ENCODE measurements around the gene DHRS2. TPM values are rescaled to one million over a fixed set of nuclear protein-coding genes. Genes with fewer than 3 reads are reported as not detected.

DHRS2 gene
- total RNA-seq, 3 donors from 2014 or later = 4.6 to 9.4 TPM; not detected in 1

DNA sequence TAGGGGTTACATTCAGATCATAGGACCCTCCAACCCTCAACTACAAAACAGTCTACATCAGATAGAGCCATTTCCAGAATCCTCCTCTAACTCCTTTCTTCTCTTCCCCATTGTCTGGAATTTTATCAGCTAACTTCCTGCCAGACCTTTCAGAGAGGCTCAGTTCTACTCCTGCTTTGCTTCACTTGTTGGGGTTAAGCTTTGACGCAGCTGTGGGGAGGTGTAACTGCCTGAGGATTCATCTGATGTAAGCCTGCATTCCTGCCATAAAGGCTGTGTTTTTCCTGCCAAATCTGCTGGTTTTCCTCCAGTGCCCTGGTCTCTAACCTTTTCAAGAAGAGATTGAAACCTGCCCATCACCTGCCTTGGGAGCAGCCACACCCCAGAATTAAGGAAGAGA, 16.9 kb downstream of the DHRS2 start:
- Histone ChIP-seq H3K27me3 (no peaks in the 10 kb centered on the region), H3K27ac (no peak overlapping the region), H3K36me3 (no peaks in the 10 kb centered on the region), H3K9me3 (no peaks in the 10 kb centered on the region), H3K4me1 (no peaks in the 10 kb centered on the region), H3K4me3 (no peak overlapping the region)
- TF ChIP-seq POLR2A (IDR thresholded peaks at IDR 0.05) (no peak), POLR2AphosphoS5 (IDR thresholded peaks at IDR 0.05) (no peak)
- TF ChIP-seq, protein P1, sequence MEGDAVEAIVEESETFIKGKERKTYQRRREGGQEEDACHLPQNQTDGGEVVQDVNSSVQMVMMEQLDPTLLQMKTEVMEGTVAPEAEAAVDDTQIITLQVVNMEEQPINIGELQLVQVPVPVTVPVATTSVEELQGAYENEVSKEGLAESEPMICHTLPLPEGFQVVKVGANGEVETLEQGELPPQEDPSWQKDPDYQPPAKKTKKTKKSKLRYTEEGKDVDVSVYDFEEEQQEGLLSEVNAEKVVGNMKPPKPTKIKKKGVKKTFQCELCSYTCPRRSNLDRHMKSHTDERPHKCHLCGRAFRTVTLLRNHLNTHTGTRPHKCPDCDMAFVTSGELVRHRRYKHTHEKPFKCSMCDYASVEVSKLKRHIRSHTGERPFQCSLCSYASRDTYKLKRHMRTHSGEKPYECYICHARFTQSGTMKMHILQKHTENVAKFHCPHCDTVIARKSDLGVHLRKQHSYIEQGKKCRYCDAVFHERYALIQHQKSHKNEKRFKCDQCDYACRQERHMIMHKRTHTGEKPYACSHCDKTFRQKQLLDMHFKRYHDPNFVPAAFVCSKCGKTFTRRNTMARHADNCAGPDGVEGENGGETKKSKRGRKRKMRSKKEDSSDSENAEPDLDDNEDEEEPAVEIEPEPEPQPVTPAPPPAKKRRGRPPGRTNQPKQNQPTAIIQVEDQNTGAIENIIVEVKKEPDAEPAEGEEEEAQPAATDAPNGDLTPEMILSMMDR (IDR thresholded peaks at IDR 0.05) = no peak
- no peak for DNase-seq (ENCODE audit: low spot score in 2 of 2)
- intact Hi-C loops (cut with DNase I; ENCODE audit: low total_unique reads) = no loop called here

DNA sequence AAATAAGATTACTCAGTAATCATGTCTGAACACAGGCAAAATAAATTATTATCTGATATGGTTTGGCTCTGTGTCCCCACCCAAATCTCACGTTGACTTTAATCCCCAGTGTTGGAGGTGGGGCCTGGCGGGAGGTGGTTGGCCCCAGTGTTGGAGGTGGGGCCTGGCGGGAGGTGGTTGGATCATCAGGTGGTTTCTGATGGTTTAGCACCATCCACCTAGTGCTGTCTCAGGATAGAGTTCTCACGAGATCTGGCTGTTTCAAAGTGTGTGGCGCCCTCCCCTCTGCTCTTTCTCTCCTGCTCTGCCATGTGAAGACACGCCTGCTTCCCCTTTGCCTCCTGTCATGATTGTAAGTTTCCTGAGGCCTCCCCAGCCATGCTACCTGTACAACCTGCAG, 18.1 kb downstream of the DHRS2 start:
- Histone ChIP-seq H3K9me3 (no peaks in the 10 kb centered on the region), H3K27ac (no peak overlapping the region), H3K27me3 (no peaks in the 10 kb centered on the region), H3K4me1 (no peaks in the 10 kb centered on the region), H3K36me3 (no peaks in the 10 kb centered on the region), H3K4me3 (no peak overlapping the region)
- intact Hi-C loops (cut with DNase I; ENCODE audit: low total_unique reads) = no loop called here
- TF ChIP-seq POLR2AphosphoS5 (IDR thresholded peaks at IDR 0.05) = no peak
- no peak for TF ChIP-seq POLR2A (IDR thresholded peaks at IDR 0.05)
- TF ChIP-seq, protein P1 (IDR thresholded peaks at IDR 0.05) = no peak
- no peak for DNase-seq (ENCODE audit: low spot score in 2 of 2)

DNA sequence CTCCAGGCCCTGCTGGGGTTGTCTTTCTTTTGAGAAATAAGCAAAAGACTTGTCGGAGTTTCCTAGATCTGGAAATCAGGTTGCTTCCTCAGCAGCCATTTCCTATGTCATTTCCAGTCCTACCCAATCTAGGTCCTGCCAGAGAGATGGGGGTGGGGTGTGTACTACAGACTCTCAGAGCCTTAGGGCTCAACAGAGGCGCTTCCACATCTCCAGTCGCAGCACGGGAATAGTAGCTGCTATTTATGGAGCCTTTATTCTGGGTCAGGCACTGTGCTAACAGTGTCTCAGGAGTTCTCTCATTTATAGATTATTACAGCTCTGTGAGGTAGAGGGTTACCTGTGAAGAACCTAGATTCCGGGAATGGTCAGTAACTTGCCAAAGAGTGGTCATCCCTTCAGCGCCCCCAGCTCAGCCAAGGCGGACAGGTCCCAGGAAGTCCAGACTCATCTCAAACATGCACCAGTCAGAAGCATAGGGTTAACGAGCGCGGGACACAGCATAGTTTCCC, 21.9 kb downstream of the DHRS2 start:
- Histone ChIP-seq H3K4me3 (no peak overlapping the region), H3K9me3 (no peaks in the 10 kb centered on the region), H3K27ac (no peak overlapping the region), H3K36me3 (no peaks in the 10 kb centered on the region), H3K27me3 (no peaks in the 10 kb centered on the region), H3K4me1 (no peaks in the 10 kb centered on the region)
- TF ChIP-seq POLR2A (IDR thresholded peaks at IDR 0.05) (no peak), POLR2AphosphoS5 (IDR thresholded peaks at IDR 0.05) (no peak)
- TF ChIP-seq, protein P1 (IDR thresholded peaks at IDR 0.05) = no peak
- intact Hi-C loops (cut with DNase I; ENCODE audit: low total_unique reads) = no loop called here
- no peak for DNase-seq (ENCODE audit: low spot score in 2 of 2)

DNA sequence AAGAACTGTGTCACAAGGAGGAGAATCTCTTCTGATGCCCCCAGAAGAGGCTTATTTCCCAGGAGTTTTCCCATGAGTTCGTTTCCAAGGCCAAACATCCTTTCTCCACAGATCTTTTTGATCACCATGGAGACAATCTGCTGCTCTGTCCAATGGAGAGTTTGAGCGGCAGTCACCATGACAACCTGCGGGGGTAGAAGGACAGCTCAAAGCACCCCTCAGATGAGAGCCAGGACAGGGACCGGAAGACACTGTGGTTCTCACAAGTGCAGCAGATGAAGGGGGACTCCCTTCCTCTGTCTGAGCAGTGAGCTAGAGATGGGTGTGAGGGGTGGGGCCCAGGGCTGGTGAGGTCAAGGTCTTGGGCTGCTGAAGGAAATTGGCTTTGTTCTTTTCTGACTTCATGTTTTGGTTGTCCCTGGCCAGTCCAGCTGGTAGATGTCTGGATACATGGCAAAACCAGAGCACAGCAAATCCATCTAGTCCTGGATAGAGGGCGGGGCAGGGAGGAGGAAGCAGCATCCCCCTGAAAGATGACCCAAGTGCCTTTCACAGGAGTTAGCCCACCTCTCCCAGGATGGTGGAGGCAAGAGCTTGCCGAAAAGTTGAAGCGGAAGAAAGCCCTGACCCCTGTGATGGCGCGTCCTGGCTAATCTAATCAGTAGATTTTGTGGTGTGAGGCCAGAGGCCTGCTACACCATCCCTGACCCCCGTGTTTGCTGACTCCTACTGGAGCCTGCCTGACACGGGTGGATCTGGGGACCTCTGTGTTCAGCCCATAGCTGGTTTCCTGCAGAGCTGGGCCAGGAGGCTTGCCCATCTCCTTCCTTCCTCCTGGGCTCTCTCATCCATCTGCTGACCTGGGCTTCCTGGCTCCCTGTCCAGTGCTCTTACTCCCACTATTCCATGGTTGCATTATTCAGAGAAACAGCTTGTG, 24.4 kb downstream of the DHRS2 start:
- H3K27ac ChIP-seq = no peak overlapping the region
- no peak for TF ChIP-seq POLR2A (IDR thresholded peaks at IDR 0.05)
- TF ChIP-seq, protein P1 (IDR thresholded peaks at IDR 0.05) = no peak
- TF ChIP-seq POLR2AphosphoS5 (IDR thresholded peaks at IDR 0.05) = no peak
- H3K27me3 ChIP-seq = no peaks in the 10 kb centered on the region
- no peak for DNase-seq (ENCODE audit: low spot score in 2 of 2)
- no peaks in the 10 kb centered on the region for H3K4me1 ChIP-seq
- H3K36me3 ChIP-seq = no peaks in the 10 kb centered on the region
- no peak overlapping the region for H3K4me3 ChIP-seq
- intact Hi-C loops (cut with DNase I; ENCODE audit: low total_unique reads) = no loop called here
- H3K9me3 ChIP-seq = no peaks in the 10 kb centered on the region

DNA sequence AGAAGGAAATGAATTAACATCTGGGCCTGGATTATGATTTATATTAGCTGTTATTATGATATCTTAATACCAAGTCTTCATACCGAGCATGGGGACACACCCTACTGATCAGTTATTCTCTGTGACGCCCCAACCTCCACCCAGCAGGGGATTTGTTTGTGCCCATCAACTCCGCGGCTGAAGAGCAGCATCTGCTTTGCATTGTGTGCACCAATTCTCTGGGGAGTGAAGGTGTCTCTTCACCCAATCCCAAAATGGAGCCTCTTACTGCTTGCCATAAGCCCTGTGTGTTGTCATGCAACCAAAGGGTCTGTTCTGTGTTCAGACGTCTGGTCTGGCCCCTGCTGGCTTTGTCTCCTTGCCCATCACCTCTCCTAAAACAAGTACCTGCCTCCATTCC, 25.4 kb downstream of the DHRS2 start:
- H3K27ac ChIP-seq = no peak overlapping the region
- H3K36me3 ChIP-seq = no peaks in the 10 kb centered on the region
- H3K4me1 ChIP-seq = no peaks in the 10 kb centered on the region
- DNase-seq (ENCODE audit: low spot score in 2 of 2) = no peak
- H3K4me3 ChIP-seq = no peak overlapping the region
- H3K27me3 ChIP-seq = no peaks in the 10 kb centered on the region
- TF ChIP-seq POLR2A (IDR thresholded peaks at IDR 0.05) (no peak), POLR2AphosphoS5 (IDR thresholded peaks at IDR 0.05) (no peak)
- TF ChIP-seq, protein P1 (IDR thresholded peaks at IDR 0.05) = no peak
- intact Hi-C loops (cut with DNase I; ENCODE audit: low total_unique reads) = no loop called here
- no peaks in the 10 kb centered on the region for H3K9me3 ChIP-seq
